Measurements from ENCODE around the gene KCNJ3.

DNA sequence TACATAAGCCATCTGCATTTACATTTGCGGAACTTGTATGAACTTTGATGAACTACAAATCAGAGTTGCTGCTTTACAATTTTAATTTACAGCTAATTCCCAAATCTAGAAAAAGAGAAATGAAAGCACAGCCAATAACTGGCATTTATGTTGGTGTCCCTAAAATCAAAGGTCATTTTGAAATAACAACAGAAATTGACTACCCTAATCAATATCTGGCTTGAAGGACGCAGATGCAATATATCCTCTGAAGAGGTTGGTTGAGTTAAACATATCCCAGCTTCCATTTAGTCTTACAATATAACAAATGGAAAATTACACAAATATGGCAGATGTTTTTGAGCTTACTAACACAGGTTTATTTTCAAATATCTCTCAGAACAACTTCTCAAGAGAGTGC, 177.5 kb downstream of the KCNJ3 start:
- no peak for TF ChIP-seq POLR2A (IDR thresholded peaks at IDR 0.05)
- TF ChIP-seq, protein P1, sequence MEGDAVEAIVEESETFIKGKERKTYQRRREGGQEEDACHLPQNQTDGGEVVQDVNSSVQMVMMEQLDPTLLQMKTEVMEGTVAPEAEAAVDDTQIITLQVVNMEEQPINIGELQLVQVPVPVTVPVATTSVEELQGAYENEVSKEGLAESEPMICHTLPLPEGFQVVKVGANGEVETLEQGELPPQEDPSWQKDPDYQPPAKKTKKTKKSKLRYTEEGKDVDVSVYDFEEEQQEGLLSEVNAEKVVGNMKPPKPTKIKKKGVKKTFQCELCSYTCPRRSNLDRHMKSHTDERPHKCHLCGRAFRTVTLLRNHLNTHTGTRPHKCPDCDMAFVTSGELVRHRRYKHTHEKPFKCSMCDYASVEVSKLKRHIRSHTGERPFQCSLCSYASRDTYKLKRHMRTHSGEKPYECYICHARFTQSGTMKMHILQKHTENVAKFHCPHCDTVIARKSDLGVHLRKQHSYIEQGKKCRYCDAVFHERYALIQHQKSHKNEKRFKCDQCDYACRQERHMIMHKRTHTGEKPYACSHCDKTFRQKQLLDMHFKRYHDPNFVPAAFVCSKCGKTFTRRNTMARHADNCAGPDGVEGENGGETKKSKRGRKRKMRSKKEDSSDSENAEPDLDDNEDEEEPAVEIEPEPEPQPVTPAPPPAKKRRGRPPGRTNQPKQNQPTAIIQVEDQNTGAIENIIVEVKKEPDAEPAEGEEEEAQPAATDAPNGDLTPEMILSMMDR (IDR thresholded peaks at IDR 0.05): no peak

All from vagina (tissue), 2 donors.